T-helper 1 cell treated with Interleukin-12 subunit alpha and Interleukin-12 subunit beta and Interleukin-4 antibody, amounts not matched to agents 30 μg/mL and 1 μg/mL, for 36 hours (primary cell): ENCODE measurements around the gene PRSS33.

Source experiments
- H3K27ac Mint-ChIP-seq: one replicate; pipeline ENCODE4 v1.8.0; 2021; ENCODE audit warnings: mild to moderate bottlenecking, mixed read lengths
- H3K27me3 Mint-ChIP-seq: one replicate; pipeline ENCODE4 v1.8.0; 2021; ENCODE audit warnings: low read depth, mixed read lengths
- H3K36me3 Mint-ChIP-seq: one replicate; pipeline ENCODE4 v1.8.0; 2021; ENCODE audit warnings: low read depth, mixed read lengths
- H3K4me1 Mint-ChIP-seq: one replicate; pipeline ENCODE4 v1.8.0; 2021; ENCODE audit warnings: low read depth, mixed read lengths
- H3K4me3 Mint-ChIP-seq: one replicate; pipeline ENCODE4 v1.8.0; 2021; ENCODE audit warnings: mild to moderate bottlenecking, moderate library complexity, mixed read lengths
- H3K9me3 Mint-ChIP-seq: one replicate; pipeline ENCODE4 v1.8.0; 2021; ENCODE audit warnings: mixed read lengths

Gene PRSS33

GRCh38 chr16:2798723-2799204, 11.4 kb upstream of the PRSS33 start:
- H3K36me3 Mint-ChIP-seq = no peaks in the 10 kb centered on the region

GRCh38 chr16:2795395-2796143, 8.2 kb upstream of the PRSS33 start:
- peaks cover 32% of the 10 kb centered on the region for H3K27me3 Mint-ChIP-seq
- H3K9me3 Mint-ChIP-seq = no peaks in the 10 kb centered on the region
- H3K4me1 Mint-ChIP-seq = no peaks in the 10 kb centered on the region
- H3K36me3 Mint-ChIP-seq = no peaks in the 10 kb centered on the region
- H3K27ac Mint-ChIP-seq = no peak overlapping the region
- H3K4me3 Mint-ChIP-seq = no peak overlapping the region

More at GRCh38 chr16:2798723-2799204, 11.4 kb upstream of the PRSS33 start:
- Mint-ChIP-seq H3K4me3 (no peak overlapping the region), H3K9me3 (peaks cover 2% of the 10 kb centered on the region), H3K27ac (no peak overlapping the region), H3K27me3 (peaks cover 17% of the 10 kb centered on the region), H3K4me1 (no peaks in the 10 kb centered on the region)

GRCh38 chr16:2792940-2793339, 5.6 kb upstream of the PRSS33 start:
- Mint-ChIP-seq H3K4me1 (no peaks in the 10 kb centered on the region), H3K27ac (no peak overlapping the region), H3K4me3 (no peak overlapping the region), H3K27me3 (peaks cover 37% of the 10 kb centered on the region), H3K9me3 (no peaks in the 10 kb centered on the region), H3K36me3 (no peaks in the 10 kb centered on the region)

GRCh38 chr16:2791174-2791573, 3.8 kb upstream of the PRSS33 start:
- no peaks in the 10 kb centered on the region for H3K4me1 Mint-ChIP-seq
- no peak overlapping the region for H3K4me3 Mint-ChIP-seq
- no peaks in the 10 kb centered on the region for H3K36me3 Mint-ChIP-seq
- no peaks in the 10 kb centered on the region for H3K9me3 Mint-ChIP-seq
- no peak overlapping the region for H3K27ac Mint-ChIP-seq
- peaks cover 45% of the 10 kb centered on the region for H3K27me3 Mint-ChIP-seq

GRCh38 chr16:2790631-2791030, 3.3 kb upstream of the PRSS33 start:
- Mint-ChIP-seq H3K36me3 (no peaks in the 10 kb centered on the region), H3K27me3 (peaks cover 46% of the 10 kb centered on the region), H3K4me1 (peaks cover 2% of the 10 kb centered on the region), H3K9me3 (no peaks in the 10 kb centered on the region), H3K4me3 (no peak overlapping the region), H3K27ac (no peak overlapping the region)

GRCh38 chr16:2787961-2788360, 601 bp upstream of the PRSS33 start:
- Mint-ChIP-seq H3K4me1 (peaks cover 4% of the 10 kb centered on the region), H3K4me3 (no peak overlapping the region), H3K9me3 (no peaks in the 10 kb centered on the region), H3K27me3 (peaks cover 33% of the 10 kb centered on the region), H3K27ac (no peak overlapping the region), H3K36me3 (no peaks in the 10 kb centered on the region)

- peaks cover 4% of the 10 kb centered on the region for H3K4me1 Mint-ChIP-seq
- no peaks in the 10 kb centered on the region for H3K9me3 Mint-ChIP-seq
- H3K27me3 Mint-ChIP-seq = peaks cover 28% of the 10 kb centered on the region
- H3K27ac Mint-ChIP-seq = no peak overlapping the region
- no peak overlapping the region for H3K4me3 Mint-ChIP-seq
- no peaks in the 10 kb centered on the region for H3K36me3 Mint-ChIP-seq
Observed at GRCh38 chr16:2786826-2787151, 571 bp downstream of the PRSS33 start.

- Mint-ChIP-seq H3K27ac (no peak overlapping the region), H3K27me3 (peaks cover 25% of the 10 kb centered on the region), H3K4me3 (no peak overlapping the region), H3K9me3 (no peaks in the 10 kb centered on the region), H3K36me3 (no peaks in the 10 kb centered on the region), H3K4me1 (peaks cover 4% of the 10 kb centered on the region)
Observed at GRCh38 chr16:2786061-2786825, 1.1 kb downstream of the PRSS33 start.

GRCh38 chr16:2785101-2785991, 2.0 kb downstream of the PRSS33 start:
- H3K27ac Mint-ChIP-seq = no peak overlapping the region
- peaks cover 4% of the 10 kb centered on the region for H3K4me1 Mint-ChIP-seq
- no peaks in the 10 kb centered on the region for H3K9me3 Mint-ChIP-seq
- H3K36me3 Mint-ChIP-seq = no peaks in the 10 kb centered on the region
- peaks cover 24% of the 10 kb centered on the region for H3K27me3 Mint-ChIP-seq
- peak overlapping the region; percentile 63 for H3K4me3 Mint-ChIP-seq

- Mint-ChIP-seq H3K27me3 (peaks cover 23% of the 10 kb centered on the region), H3K27ac (no peak overlapping the region), H3K4me3 (peak overlapping the region; percentile 63), H3K36me3 (no peaks in the 10 kb centered on the region), H3K9me3 (no peaks in the 10 kb centered on the region), H3K4me1 (peaks cover 4% of the 10 kb centered on the region)
Observed at GRCh38 chr16:2784358-2785100, 2.8 kb downstream of the PRSS33 start.

GRCh38 chr16:2783581-2784357, 3.6 kb downstream of the PRSS33 start:
- peaks cover 6% of the 10 kb centered on the region for H3K4me1 Mint-ChIP-seq
- H3K27ac Mint-ChIP-seq = no peak overlapping the region
- H3K36me3 Mint-ChIP-seq = no peaks in the 10 kb centered on the region
- no peak overlapping the region for H3K4me3 Mint-ChIP-seq
- no peaks in the 10 kb centered on the region for H3K9me3 Mint-ChIP-seq
- H3K27me3 Mint-ChIP-seq = peaks cover 21% of the 10 kb centered on the region

GRCh38 chr16:2782583-2783351, 4.6 kb downstream of the PRSS33 start:
- Mint-ChIP-seq H3K9me3 (no peaks in the 10 kb centered on the region), H3K4me1 (peaks cover 14% of the 10 kb centered on the region), H3K27ac (no peak overlapping the region), H3K4me3 (no peak overlapping the region), H3K36me3 (no peaks in the 10 kb centered on the region), H3K27me3 (peaks cover 17% of the 10 kb centered on the region)
